Heart left ventricle (tissue), 13 donors: Measurements from ENCODE around the gene PALM.

Experiments
- CTCF ChIP-seq, 12 donors: fragments of 200-600 bp; sonication (generic) in 4 of 12; IDR thresholded peaks; one replicate each; pipeline versions ENCODE4 v1.5.0 to v1.8.0; 2018 to 2022; ENCODE audit warnings: antibody characterized with exemption in 12 of 12, mild to moderate bottlenecking in 5 of 12
- POLR2A ChIP-seq, 2 donors: fragments of 450-650 bp; IDR thresholded peaks; one replicate each; pipeline ENCODE4 v1.6.1; 2017; ENCODE audit warnings: antibody characterized with exemption in 2 of 2, mild to moderate bottlenecking in 2 of 2, moderate library complexity in 2 of 2
- donor health status: ischemic (EF 13 %, LVEDD 7.1; RV severe dilation, severe dysfunction).
- donor health status: DM: no; HTN: yes; CAD: no.
- donor health status: DM: no; HTN: no; CAD: no.
- donor health status: ischemic (EF 25% LVEDD 6.9; RV normal size, moderate dysfunction).
- donor health status: ischemic (EF 25% LVEDD 5.7; RV mildly dilated, moderate dysfunction).
- donor health status: ischemic (EF 35%, LVEDD 5.7; RV mildly dilated, moderate dysfunction).
- donor health status: nonischemic (EF 11% LVEDD 7.7; RV severe dilation, severe dysfunction).
- donor health status: DM: yes; HTN: yes; CAD: no.
- donor health status: PGD.
- donor health status: ischemic (EF 29% LVEDD 5.4; RV normal size, mild dysfunction).
- donor health status: nonischemic (EF 23%, LVEDD 6.1; RV moderate dilation, normal function).

- TF ChIP-seq CTCF (IDR thresholded peaks at IDR 0.05), result no peak
- TF ChIP-seq POLR2A (IDR thresholded peaks at IDR 0.05), result no peak
Observed at GRCh38 chr19:789701-790060, 80.9 kb downstream of the PALM start.
